Measurements from ENCODE around the gene DCBLD2.

Gene DCBLD2

GRCh38 chr3:98765721-98766120 is 135.8 kb downstream of the DCBLD2 start:
- DNase-seq, result no peak

- no peak for DNase-seq
These were observed 137.0 kb downstream of the DCBLD2 start for GRCh38 chr3:98764472-98764884.

- no peak for DNase-seq
These were observed 137.6 kb downstream of the DCBLD2 start for GRCh38 chr3:98763819-98764418.

GRCh38 chr3:98763076-98763475 is 138.4 kb downstream of the DCBLD2 start, which contains the start of gene ST3GAL6:
Gene ST3GAL6, plus strand, starts transcription at chr3:98763340. Its CDS starts 5,101 bp downstream, at chr3:98768441.
- DNase-seq, result no peak

GRCh38 chr3:98761643-98762229 is 139.8 kb downstream of the DCBLD2 start:
- no peak for DNase-seq

GRCh38 chr3:98759629-98760028 is 141.9 kb downstream of the DCBLD2 start:
- DNase-seq, result no peak

- no peak for DNase-seq
These were observed 145.9 kb downstream of the DCBLD2 start for GRCh38 chr3:98755601-98756000.

- DNase-seq, result no peak
These were observed 147.0 kb downstream of the DCBLD2 start for GRCh38 chr3:98754483-98754882.

- DNase-seq, result no peak
These were observed 151.1 kb downstream of the DCBLD2 start for GRCh38 chr3:98750276-98750919.

- no peak for DNase-seq
These were observed 154.6 kb downstream of the DCBLD2 start for GRCh38 chr3:98746882-98747281.

GRCh38 chr3:98746122-98746521 is 155.4 kb downstream of the DCBLD2 start:
- no peak for DNase-seq

All from stimulated activated CD4-positive, alpha-beta T cell treated with anti-CD3 and anti-CD28 coated beads, Interleukin-4, amount 100 ng/mL, for 1 hour (primary cell).